Measurements from ENCODE around the gene SERPINA12. TPM values are rescaled to one million over a fixed set of nuclear protein-coding genes. Genes with fewer than 3 reads are reported as not detected.

SERPINA12 gene
- total RNA-seq, 2 donors from 2014 or later = 0.82 to 1.1 TPM

DNA sequence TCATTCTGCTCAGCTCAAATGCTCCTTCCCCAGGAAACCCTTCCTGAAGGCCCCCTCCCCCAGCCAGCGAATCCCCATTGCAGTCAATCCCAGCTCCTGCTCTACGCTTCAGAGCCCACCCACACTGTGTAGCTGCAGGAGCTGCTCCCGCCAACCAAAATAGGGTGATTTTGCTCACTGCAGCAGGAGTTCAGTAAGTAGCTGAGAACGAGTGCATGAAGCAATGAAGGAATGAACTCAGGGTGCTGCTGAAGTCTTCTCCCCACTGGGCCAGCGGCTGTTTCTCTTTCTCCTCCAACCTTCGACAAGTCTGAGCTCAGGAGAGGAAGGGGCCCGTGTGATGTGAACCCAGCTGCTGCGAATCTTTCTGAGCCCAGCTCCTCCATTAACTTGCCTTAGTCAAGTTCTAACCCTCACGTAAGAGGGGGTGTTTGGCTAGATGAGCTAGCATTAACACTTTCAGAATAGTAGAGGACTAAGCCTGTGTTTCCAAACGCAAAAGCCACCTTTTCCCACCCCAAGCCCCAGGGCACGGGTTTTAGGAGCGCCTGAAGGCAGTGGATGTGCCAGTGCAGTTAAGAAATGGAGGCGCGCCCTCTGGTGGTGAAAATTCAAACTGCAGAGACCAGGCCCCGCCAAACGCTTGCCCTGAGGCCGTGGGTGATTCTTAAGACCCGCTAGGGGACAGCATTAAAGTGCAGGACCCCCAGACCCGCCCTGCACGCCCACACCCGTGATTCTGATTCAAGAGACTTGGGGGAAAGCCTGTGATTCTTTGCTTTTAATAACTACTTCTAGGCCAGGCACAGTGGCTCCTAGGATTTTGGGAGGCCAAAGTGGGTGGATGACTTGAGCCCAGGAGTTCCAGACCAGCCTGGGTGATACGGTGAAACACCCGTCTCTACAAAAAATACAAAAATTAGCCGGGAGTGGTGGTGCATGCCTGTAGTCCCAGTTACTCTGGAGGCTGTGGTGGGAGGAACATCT is 40.0 kb upstream of the SERPINA12 start:
- intact Hi-C loops (cut with DNase I) = no loop called here
- TF ChIP-seq, protein P1, sequence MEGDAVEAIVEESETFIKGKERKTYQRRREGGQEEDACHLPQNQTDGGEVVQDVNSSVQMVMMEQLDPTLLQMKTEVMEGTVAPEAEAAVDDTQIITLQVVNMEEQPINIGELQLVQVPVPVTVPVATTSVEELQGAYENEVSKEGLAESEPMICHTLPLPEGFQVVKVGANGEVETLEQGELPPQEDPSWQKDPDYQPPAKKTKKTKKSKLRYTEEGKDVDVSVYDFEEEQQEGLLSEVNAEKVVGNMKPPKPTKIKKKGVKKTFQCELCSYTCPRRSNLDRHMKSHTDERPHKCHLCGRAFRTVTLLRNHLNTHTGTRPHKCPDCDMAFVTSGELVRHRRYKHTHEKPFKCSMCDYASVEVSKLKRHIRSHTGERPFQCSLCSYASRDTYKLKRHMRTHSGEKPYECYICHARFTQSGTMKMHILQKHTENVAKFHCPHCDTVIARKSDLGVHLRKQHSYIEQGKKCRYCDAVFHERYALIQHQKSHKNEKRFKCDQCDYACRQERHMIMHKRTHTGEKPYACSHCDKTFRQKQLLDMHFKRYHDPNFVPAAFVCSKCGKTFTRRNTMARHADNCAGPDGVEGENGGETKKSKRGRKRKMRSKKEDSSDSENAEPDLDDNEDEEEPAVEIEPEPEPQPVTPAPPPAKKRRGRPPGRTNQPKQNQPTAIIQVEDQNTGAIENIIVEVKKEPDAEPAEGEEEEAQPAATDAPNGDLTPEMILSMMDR (IDR thresholded peaks at IDR 0.05) = peak; percentile 73 to 95 (median 84)
- TF ChIP-seq POLR2A (IDR thresholded peaks at IDR 0.05) = no peak
- Histone ChIP-seq H3K4me3 (no peak overlapping the region), H3K4me1 (replicated peaks) (no peaks in the 10 kb centered on the region), H3K9me3 (no peaks in the 10 kb centered on the region), H3K27me3 (replicated peaks; ENCODE audit: insufficient read depth) (no peaks in the 10 kb centered on the region), H3K27ac (no peak overlapping the region), H3K36me3 (no peaks in the 10 kb centered on the region)
- DNase-seq (ENCODE audit: low spot score) = peak; percentile 32
- 30% methylated on average over 24 of the region's 24 CpGs for WGBS

DNA sequence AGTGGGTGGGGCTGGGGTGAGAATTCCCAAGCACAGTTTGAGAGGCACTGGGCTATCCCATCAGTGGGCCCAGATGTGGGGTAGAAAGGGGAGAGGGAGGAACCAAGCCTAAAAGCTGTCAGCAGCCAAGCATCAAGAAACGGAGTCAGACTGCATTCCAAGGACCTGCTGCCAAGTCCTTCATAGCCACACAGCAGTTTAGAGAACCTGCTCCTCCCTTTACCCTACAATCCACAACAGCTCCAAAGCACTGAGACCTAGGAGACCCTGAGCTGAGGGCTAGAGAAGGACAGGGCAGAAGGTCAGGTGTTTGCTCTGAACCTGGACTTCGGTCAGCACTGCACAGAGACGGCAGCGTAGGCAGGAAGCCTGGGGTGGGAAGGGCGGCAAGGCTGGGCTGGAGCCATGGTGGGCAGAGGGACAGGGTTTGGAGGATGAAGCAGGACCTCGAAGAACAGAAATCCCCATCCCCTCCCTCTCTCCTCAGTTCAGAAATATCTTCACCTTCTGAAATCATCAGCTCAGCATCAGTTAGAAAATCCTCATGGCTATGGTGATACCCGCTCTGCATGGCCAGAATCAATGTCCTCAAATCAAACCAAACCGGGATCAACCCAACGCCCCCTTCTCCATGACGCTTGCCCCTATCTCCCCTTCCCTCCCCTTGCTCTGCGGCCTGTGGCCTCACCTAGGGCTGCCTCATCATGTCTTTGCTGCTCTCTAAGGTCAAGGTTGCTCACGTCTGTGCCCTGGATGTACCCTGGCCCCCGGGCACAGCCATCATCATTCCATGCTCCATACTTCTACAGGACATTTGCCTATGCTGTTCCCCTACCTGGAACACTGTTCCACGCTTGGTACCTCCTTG is 39.1 kb upstream of the SERPINA12 start:
- Histone ChIP-seq H3K27me3 (replicated peaks; ENCODE audit: insufficient read depth) (no peaks in the 10 kb centered on the region), H3K36me3 (no peaks in the 10 kb centered on the region), H3K4me3 (no peak overlapping the region), H3K9me3 (no peaks in the 10 kb centered on the region), H3K27ac (no peak overlapping the region), H3K4me1 (replicated peaks) (no peaks in the 10 kb centered on the region)
- WGBS = 89% methylated on average over 14 of the region's 14 CpGs
- intact Hi-C loops (cut with DNase I) = no loop called here
- TF ChIP-seq, protein P1 (IDR thresholded peaks at IDR 0.05) = no peak
- no peak for TF ChIP-seq POLR2AphosphoS5 (IDR thresholded peaks at IDR 0.05)
- no peak for TF ChIP-seq POLR2A (IDR thresholded peaks at IDR 0.05)
- no peak for DNase-seq (ENCODE audit: low spot score)

DNA sequence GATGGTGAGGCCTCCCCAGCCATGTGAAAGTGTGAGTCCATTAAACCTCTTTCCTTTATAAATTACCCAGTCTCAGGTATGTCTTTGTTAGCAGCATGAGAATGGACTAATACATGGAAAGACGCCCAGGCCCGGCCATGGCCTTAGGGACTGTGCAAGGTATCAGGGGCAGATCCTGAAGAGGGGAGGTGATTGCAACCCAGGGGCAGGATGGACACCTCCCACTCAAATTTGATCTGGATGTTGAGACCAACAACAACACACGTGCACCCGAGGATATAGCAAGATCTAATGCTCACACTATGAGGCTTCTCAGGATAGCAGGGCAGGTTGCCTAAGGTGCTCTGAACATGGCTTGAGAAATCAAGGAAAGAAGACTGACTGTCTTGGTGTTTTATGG is 38.5 kb upstream of the SERPINA12 start:
- WGBS = 91% methylated on average over 4 of the region's 4 CpGs
- DNase-seq (ENCODE audit: low spot score) = no peak
- Histone ChIP-seq H3K27ac (no peak overlapping the region), H3K9me3 (no peaks in the 10 kb centered on the region), H3K27me3 (replicated peaks; ENCODE audit: insufficient read depth) (no peaks in the 10 kb centered on the region), H3K4me3 (no peak overlapping the region), H3K36me3 (no peaks in the 10 kb centered on the region), H3K4me1 (replicated peaks) (no peaks in the 10 kb centered on the region)
- TF ChIP-seq POLR2AphosphoS5 (IDR thresholded peaks at IDR 0.05) = no peak
- TF ChIP-seq POLR2A (IDR thresholded peaks at IDR 0.05) = no peak
- TF ChIP-seq, protein P1 (IDR thresholded peaks at IDR 0.05) = no peak
- intact Hi-C loops (cut with DNase I) = no loop called here

DNA sequence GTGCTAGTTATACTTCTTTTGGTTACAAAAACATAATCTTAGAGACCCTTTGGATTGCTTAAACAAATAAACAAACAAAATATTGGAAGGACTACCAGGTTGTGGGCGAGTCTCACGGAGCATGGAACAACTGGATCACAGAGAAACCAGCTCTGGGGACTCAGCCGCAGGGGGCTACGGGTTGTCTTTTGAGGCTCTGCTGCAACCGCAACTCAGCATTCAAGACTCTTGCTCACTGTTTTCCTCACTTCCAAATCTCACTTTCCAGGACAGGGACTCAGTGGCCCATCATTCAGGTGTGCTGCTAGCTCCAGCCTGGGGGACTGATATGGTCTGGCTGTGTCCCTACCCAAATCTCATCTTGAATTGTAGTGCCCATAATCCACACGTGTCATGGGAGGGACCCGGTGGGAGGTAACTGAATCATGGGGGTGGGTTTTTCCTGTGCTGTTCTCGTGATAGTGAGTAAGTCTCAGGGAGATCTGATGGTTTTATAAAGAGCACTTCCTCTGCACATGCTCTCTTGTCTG is 37.9 kb upstream of the SERPINA12 start:
- no peak overlapping the region for H3K4me3 ChIP-seq
- intact Hi-C loops (cut with DNase I) = no loop called here
- H3K27ac ChIP-seq = no peak overlapping the region
- no peak for DNase-seq (ENCODE audit: low spot score)
- no peaks in the 10 kb centered on the region for H3K36me3 ChIP-seq
- 91% methylated on average over 8 of the region's 8 CpGs for WGBS
- no peaks in the 10 kb centered on the region for H3K4me1 ChIP-seq (replicated peaks)
- H3K27me3 ChIP-seq (replicated peaks; ENCODE audit: insufficient read depth) = no peaks in the 10 kb centered on the region
- TF ChIP-seq, protein P1 (IDR thresholded peaks at IDR 0.05) = no peak
- TF ChIP-seq POLR2AphosphoS5 (IDR thresholded peaks at IDR 0.05) (no peak), POLR2A (IDR thresholded peaks at IDR 0.05) (no peak)
- no peaks in the 10 kb centered on the region for H3K9me3 ChIP-seq
